ENCODE measurements around the gene SHISAL1.

The SHISAL1 gene

GRCh38 chr22:44201665-44202064 lies 111.1 kb downstream of the SHISAL1 start:
- no peak overlapping the region for H3K4me3 ChIP-seq (ENCODE audit: severe bottlenecking)
- H3K27me3 ChIP-seq (ENCODE audit: insufficient read depth, poor library complexity, severe bottlenecking) = peaks cover 26% of the 10 kb centered on the region
- no peaks in the 10 kb centered on the region for H3K4me1 ChIP-seq (ENCODE audit: insufficient read depth, poor library complexity, severe bottlenecking)
- no peak for ATAC-seq (ENCODE audit: low read depth)
- no peak overlapping the region for H3K27ac ChIP-seq (ENCODE audit: poor library complexity, severe bottlenecking)
- no peak for DNase-seq (ENCODE audit: low spot score)
- TF ChIP-seq CTCF (IDR thresholded peaks at IDR 0.05; ENCODE audit: poor library complexity, severe bottlenecking) = no peak
- no peaks in the 10 kb centered on the region for H3K9me3 ChIP-seq (ENCODE audit: severe bottlenecking)
- no peaks in the 10 kb centered on the region for H3K36me3 ChIP-seq (ENCODE audit: low read depth)

GRCh38 chr22:44200855-44201550 lies 111.7 kb downstream of the SHISAL1 start:
- ATAC-seq (ENCODE audit: low read depth) (no peak), DNase-seq (ENCODE audit: low spot score) (no peak)
- Histone ChIP-seq H3K27ac (ENCODE audit: poor library complexity, severe bottlenecking) (no peak overlapping the region), H3K36me3 (ENCODE audit: low read depth) (no peaks in the 10 kb centered on the region), H3K4me3 (ENCODE audit: severe bottlenecking) (no peak overlapping the region), H3K4me1 (ENCODE audit: insufficient read depth, poor library complexity, severe bottlenecking) (no peaks in the 10 kb centered on the region), H3K27me3 (ENCODE audit: insufficient read depth, poor library complexity, severe bottlenecking) (peaks cover 32% of the 10 kb centered on the region), H3K9me3 (ENCODE audit: severe bottlenecking) (no peaks in the 10 kb centered on the region)
- TF ChIP-seq CTCF (IDR thresholded peaks at IDR 0.05; ENCODE audit: poor library complexity, severe bottlenecking) = no peak

GRCh38 chr22:44200451-44200850 lies 112.3 kb downstream of the SHISAL1 start:
- ATAC-seq (ENCODE audit: low read depth) (no peak), DNase-seq (ENCODE audit: low spot score) (no peak)
- no peaks in the 10 kb centered on the region for H3K9me3 ChIP-seq (ENCODE audit: severe bottlenecking)
- H3K27me3 ChIP-seq (ENCODE audit: insufficient read depth, poor library complexity, severe bottlenecking) = peaks cover 38% of the 10 kb centered on the region
- H3K4me3 ChIP-seq (ENCODE audit: severe bottlenecking) = no peak overlapping the region
- no peak for TF ChIP-seq CTCF (IDR thresholded peaks at IDR 0.05; ENCODE audit: poor library complexity, severe bottlenecking)
- H3K27ac ChIP-seq (ENCODE audit: poor library complexity, severe bottlenecking) = no peak overlapping the region
- no peaks in the 10 kb centered on the region for H3K36me3 ChIP-seq (ENCODE audit: low read depth)
- H3K4me1 ChIP-seq (ENCODE audit: insufficient read depth, poor library complexity, severe bottlenecking) = no peaks in the 10 kb centered on the region

GRCh38 chr22:44199866-44200265 lies 112.9 kb downstream of the SHISAL1 start:
- ATAC-seq (ENCODE audit: low read depth) (no peak), DNase-seq (ENCODE audit: low spot score) (no peak)
- Histone ChIP-seq H3K36me3 (ENCODE audit: low read depth) (no peaks in the 10 kb centered on the region), H3K27me3 (ENCODE audit: insufficient read depth, poor library complexity, severe bottlenecking) (peaks cover 44% of the 10 kb centered on the region), H3K4me1 (ENCODE audit: insufficient read depth, poor library complexity, severe bottlenecking) (no peaks in the 10 kb centered on the region), H3K9me3 (ENCODE audit: severe bottlenecking) (no peaks in the 10 kb centered on the region), H3K4me3 (ENCODE audit: severe bottlenecking) (no peak overlapping the region), H3K27ac (ENCODE audit: poor library complexity, severe bottlenecking) (no peak overlapping the region)
- TF ChIP-seq CTCF (IDR thresholded peaks at IDR 0.05; ENCODE audit: poor library complexity, severe bottlenecking) = no peak

- no peak overlapping the region for H3K4me3 ChIP-seq (ENCODE audit: severe bottlenecking)
- H3K36me3 ChIP-seq (ENCODE audit: low read depth) = no peaks in the 10 kb centered on the region
- ATAC-seq (ENCODE audit: low read depth) (no peak), DNase-seq (ENCODE audit: low spot score) (no peak)
- no peaks in the 10 kb centered on the region for H3K4me1 ChIP-seq (ENCODE audit: insufficient read depth, poor library complexity, severe bottlenecking)
- no peak overlapping the region for H3K27ac ChIP-seq (ENCODE audit: poor library complexity, severe bottlenecking)
- peaks cover 49% of the 10 kb centered on the region for H3K27me3 ChIP-seq (ENCODE audit: insufficient read depth, poor library complexity, severe bottlenecking)
- H3K9me3 ChIP-seq (ENCODE audit: severe bottlenecking) = no peaks in the 10 kb centered on the region
- TF ChIP-seq CTCF (IDR thresholded peaks at IDR 0.05; ENCODE audit: poor library complexity, severe bottlenecking) = no peak
These were observed 113.6 kb downstream of the SHISAL1 start for GRCh38 chr22:44199164-44199563.
